ENCODE measurements around the gene KLHL30. TPM values are rescaled to one million over a fixed set of nuclear protein-coding genes. Genes with fewer than 3 reads are reported as not detected.

KLHL30 gene
- total RNA-seq, 1 experiment from 2014 or later: not detected

- Mint-ChIP-seq H3K27me3 (ENCODE audit: low read depth) (no peaks in the 10 kb centered on the region; the same call in none of the 2 replicates), H3K27ac (peak overlapping the region in 1 of 3 experiments; percentile 89; a peak in 1 of 7 replicates), H3K36me3 (ENCODE audit: insufficient read depth in 1 of 3, low read depth in 3 of 3) (peaks cover 0 to 4% (median 0%) of the 10 kb centered on the region in 3 experiments; a peak in 1 of 7 replicates), H3K4me3 (no peak overlapping the region; a peak in 1 of 5 replicates), H3K9me3 (peaks cover 0 to 1% of the 10 kb centered on the region in 2 experiments; a peak in 1 of 5 replicates), H3K4me1 (peaks cover 17 to 22% of the 10 kb centered on the region in 2 experiments)
- TF ChIP-seq, protein P1, sequence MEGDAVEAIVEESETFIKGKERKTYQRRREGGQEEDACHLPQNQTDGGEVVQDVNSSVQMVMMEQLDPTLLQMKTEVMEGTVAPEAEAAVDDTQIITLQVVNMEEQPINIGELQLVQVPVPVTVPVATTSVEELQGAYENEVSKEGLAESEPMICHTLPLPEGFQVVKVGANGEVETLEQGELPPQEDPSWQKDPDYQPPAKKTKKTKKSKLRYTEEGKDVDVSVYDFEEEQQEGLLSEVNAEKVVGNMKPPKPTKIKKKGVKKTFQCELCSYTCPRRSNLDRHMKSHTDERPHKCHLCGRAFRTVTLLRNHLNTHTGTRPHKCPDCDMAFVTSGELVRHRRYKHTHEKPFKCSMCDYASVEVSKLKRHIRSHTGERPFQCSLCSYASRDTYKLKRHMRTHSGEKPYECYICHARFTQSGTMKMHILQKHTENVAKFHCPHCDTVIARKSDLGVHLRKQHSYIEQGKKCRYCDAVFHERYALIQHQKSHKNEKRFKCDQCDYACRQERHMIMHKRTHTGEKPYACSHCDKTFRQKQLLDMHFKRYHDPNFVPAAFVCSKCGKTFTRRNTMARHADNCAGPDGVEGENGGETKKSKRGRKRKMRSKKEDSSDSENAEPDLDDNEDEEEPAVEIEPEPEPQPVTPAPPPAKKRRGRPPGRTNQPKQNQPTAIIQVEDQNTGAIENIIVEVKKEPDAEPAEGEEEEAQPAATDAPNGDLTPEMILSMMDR (conservative IDR thresholded peaks at IDR 0.05): no peak
- no peaks in the 10 kb centered on the region for H3K23me2 ChIP-seq (ENCODE audit: insufficient read length, low read depth, low read length, poor library complexity, severe bottlenecking)
- H3K79me2 ChIP-seq (ENCODE audit: insufficient read depth, low read length): no peaks in the 10 kb centered on the region
- no peaks in the 10 kb centered on the region for H3K79me1 ChIP-seq (ENCODE audit: insufficient read depth, low read depth, low read length, poor library complexity, severe bottlenecking)
- H3K56ac ChIP-seq (ENCODE audit: insufficient read length, low read depth, low read length): no peak overlapping the region
- H2AFZ ChIP-seq (ENCODE audit: low read length): no peak overlapping the region
- no peak overlapping the region for H2BK5ac ChIP-seq (ENCODE audit: insufficient read length, low read length)
- H2BK20ac ChIP-seq (ENCODE audit: low read depth, low read length, poor library complexity, severe bottlenecking): no peak overlapping the region
- H3K27me3 ChIP-seq (ENCODE audit: insufficient read depth, low read length): no peaks in the 10 kb centered on the region
- H3T11ph ChIP-seq (ENCODE audit: low read length): no peak overlapping the region
- no peak overlapping the region for H3K4me2 ChIP-seq (ENCODE audit: insufficient read depth, insufficient read length, low read length)
- H4K20me1 ChIP-seq (ENCODE audit: control insufficient read depth, insufficient read depth, insufficient read length): no peaks in the 10 kb centered on the region
- H3K4me1 ChIP-seq (ENCODE audit: insufficient read depth, low read length): no peaks in the 10 kb centered on the region; the same call in 1 of the 2 replicates
- H3K18ac ChIP-seq (ENCODE audit: insufficient read length, low read depth, low read length): no peak overlapping the region
- no peak overlapping the region for H2BK15ac ChIP-seq (ENCODE audit: low read depth, low read length)
- H4K5ac ChIP-seq (ENCODE audit: insufficient read length, low read depth, low read length): no peak overlapping the region
- no peak overlapping the region; the same call in 1 of the 2 replicates for H3K14ac ChIP-seq (ENCODE audit: insufficient read depth, low read length)
- no peak overlapping the region for H2BK12ac ChIP-seq (ENCODE audit: insufficient read length, low read depth, low read length)
- no peak overlapping the region for H2BK120ac ChIP-seq (ENCODE audit: low read depth, low read length, poor library complexity, severe bottlenecking)
- no peak overlapping the region for H3K4ac ChIP-seq (ENCODE audit: low read depth, low read length)
- no peak overlapping the region for H4K91ac ChIP-seq (ENCODE audit: insufficient read length, low read depth, low read length)
- H2AK5ac ChIP-seq (ENCODE audit: insufficient read length, low read length): no peak overlapping the region
- no CpG with 5 or more reads among the region's 18 CpGs for WGBS (ENCODE audit: extremely low coverage, insufficient read length, low lambda C conversion rate)
- no peak overlapping the region for H3K23ac ChIP-seq (ENCODE audit: insufficient read length, low read depth, low read length)
- no peak overlapping the region for H4K8ac ChIP-seq (replicated peaks; ENCODE audit: insufficient read length, low read depth, low read length)
- DNase-seq: peak; percentile 16
- no peak overlapping the region for H3K27ac ChIP-seq (ENCODE audit: insufficient read length, low read depth, low read length)
- H3K9me3 ChIP-seq (ENCODE audit: control insufficient read depth, low read depth, low read length): no peaks in the 10 kb centered on the region
- no peak overlapping the region for H3K9ac ChIP-seq (ENCODE audit: extremely low read depth, insufficient read length, low read length)
Measured at GRCh38 chr2:238103465-238104225, 34.8 kb upstream of the KLHL30 start.
